NCI-H2227 (cell line): ENCODE results near the gene SORBS2.

Experiments used
- DNase-seq: peaks from one replicate; lab custom pipeline; 2025; ENCODE audit not compliant: unreplicated experiment; lab: John Stamatoyannopoulos, UW

The SORBS2 gene

DNA sequence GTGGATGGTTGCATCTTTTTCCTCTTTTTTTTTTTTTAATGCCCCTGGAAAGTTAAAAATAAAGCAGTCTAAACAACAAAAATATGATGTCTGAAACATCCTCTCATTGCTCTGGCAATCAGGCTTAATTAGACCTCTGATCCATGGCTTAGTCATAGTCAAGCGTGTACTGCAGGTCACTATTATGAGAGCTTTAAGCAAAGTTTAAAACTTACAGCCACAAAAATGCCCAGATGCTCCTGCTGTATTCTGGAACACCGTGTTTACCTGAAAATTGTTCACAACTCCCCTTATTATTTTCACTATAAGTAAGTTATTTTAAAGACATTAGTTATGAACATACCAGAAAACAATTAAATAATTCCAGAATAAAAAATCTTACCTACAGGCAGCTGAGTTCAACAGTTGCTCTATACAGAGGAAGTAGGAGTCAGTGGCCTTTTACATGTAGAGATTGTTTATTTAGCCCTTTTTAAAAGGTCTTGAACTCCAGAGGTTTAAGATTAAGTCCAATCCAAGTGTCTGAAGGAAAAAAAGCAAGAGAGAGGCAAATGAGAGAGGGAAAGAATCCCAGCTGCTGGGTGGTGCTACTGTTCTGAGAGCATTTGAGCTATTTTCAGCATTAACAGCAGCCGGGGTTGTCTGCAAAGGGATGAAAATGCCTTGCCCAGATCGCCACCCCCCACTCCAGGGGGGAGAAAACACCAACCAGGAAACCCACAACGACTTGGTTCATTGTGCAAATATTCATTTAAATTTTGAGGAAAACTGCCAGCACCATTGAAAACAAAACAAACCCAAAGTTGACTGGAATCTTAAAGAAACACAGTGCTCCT, 36.9 kb downstream of the SORBS2 start:
- no peak for DNase-seq

DNA sequence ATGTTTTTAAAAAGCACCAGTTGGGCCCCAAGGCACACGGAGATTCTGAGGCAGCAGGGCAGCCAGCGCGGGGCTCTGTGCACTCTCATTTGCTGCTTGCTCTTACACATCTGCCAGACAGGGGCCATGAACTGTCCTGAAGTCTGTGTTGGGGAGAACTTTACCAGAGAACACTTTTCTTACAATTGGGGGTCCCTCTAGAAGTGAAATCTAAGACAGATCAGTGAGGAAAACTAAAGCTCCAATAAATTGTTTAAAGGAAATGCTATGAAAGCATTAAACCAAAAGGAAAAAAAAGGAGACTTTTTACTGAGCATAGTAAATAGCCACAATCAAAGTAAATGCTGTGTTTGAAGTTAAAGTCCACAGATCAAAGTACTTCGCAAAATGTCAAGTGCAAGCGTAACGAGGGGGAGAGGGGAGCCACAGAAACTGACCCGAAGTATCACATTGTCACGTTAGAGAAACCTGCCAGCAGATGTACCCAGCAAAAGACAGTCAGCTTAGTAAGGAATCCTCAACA, 37.8 kb downstream of the SORBS2 start:
- no peak for DNase-seq

DNA sequence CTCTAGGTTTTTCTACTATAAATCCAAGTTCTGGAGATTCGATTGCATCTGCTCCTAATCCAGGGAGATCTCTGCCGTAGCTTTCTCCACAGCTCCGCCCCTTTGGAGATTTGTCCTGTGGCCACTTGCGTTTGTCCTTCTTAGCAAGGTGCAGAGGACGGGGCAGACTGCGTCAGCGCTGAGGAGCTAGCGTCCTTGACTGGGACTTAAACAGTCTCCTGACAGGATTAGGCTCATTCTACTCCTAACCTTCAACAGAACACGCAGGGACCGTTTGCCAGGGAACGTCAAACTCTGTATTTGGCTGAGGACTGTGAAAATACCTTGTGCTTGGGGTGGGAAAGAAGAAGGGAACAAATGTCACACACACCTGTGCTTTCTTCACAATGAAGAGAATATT, 38.6 kb downstream of the SORBS2 start:
- DNase-seq = no peak

DNA sequence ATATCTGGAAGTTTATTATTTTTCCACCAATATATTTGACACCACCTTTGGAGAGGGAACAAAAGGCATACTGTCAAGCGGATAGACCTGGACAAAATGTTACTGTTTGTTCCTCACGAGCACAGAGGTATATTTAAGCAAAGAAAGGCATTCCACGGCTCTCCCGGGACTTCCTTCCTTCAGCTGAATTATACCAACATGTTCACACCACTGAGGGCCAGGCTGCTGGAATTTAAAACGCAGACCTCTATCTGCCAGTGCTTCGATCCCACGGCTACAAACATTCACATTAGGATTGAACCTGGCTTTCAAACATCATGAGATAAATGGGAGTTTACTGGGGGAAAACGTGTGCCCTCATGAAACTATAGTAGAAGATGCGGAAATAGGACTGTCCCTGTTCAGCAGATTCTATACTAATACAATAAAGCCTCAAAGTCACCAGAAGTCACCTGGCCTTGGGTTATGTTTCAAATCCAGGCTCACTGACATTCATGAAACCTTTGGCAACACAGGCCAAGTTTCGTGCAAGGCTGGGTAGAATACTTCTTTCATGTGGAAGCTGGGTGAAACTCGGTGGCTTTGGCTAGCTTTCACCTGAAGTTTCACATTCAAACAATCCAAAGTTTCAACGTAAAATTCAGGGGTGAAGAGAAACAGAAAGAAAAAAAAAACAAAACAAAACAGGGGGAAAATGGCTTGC, 39.5 kb downstream of the SORBS2 start:
- DNase-seq = no peak

DNA sequence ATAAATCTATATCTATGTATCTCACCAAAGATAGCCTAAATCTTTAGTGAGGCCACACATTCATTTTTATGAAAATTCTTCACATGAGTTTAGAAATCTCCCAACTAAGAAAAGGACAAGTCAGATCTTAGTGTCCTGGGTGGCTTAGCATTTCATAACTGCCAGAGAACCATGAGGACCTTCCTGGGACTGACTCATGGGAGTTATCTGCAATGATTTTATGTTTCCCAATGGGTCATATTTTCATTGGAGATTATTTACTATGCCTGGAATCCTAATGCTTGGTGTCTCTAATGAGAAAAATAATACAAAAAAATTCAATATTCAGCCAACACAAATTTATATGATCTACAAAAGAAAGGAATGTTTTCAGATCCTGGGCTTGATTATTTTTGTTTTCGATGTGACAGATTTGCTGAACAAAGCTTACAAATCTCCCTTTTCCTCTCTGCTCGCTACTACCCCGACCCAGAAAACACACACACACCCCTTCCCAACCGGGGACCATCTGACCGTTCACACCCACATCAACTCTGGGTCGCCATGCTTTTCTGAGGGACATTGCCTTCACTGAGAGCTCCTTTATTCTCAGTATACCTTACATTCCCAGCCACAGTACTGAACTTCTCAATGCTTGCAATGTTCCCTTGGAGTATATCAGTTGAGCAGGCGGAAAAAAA, 40.1 kb downstream of the SORBS2 start:
- DNase-seq = no peak

DNA sequence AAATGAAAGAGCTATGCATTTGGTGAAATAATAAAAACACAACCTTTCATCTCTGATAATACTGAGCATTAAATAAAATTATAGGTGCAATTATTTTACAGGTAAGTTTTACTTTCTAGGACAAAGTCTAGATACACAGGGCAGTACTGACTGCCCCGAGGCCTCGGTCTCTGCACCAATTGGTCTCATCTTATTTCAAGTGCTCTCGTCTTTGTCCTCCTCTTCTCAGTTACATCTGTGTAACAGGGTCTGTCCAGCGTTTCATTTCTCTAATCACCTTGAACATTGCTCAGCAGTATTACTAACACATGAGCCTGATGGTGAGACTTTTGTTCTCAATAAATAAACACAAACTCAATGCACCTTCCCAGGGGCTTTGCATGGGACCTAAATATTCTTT, 44.5 kb downstream of the SORBS2 start:
- DNase-seq = no peak

DNA sequence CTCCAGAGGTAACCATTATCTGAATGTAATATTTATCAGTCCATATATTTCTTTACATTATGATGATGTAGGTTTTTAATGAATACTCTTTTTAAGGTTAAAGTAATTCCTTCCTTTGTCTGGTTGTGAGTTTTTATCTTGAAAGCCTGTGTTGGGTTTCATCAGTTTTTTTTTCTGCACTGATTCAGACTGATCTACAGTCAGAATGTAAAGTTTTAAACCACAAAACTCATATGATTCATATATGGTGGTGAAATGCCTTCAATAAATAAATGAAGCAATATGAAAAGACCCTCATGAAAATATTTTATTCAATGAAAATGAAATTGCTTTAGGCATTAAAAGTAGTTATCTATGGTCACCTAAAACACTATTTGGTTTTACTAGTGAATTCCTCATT, 47.1 kb downstream of the SORBS2 start:
- DNase-seq = no peak

DNA sequence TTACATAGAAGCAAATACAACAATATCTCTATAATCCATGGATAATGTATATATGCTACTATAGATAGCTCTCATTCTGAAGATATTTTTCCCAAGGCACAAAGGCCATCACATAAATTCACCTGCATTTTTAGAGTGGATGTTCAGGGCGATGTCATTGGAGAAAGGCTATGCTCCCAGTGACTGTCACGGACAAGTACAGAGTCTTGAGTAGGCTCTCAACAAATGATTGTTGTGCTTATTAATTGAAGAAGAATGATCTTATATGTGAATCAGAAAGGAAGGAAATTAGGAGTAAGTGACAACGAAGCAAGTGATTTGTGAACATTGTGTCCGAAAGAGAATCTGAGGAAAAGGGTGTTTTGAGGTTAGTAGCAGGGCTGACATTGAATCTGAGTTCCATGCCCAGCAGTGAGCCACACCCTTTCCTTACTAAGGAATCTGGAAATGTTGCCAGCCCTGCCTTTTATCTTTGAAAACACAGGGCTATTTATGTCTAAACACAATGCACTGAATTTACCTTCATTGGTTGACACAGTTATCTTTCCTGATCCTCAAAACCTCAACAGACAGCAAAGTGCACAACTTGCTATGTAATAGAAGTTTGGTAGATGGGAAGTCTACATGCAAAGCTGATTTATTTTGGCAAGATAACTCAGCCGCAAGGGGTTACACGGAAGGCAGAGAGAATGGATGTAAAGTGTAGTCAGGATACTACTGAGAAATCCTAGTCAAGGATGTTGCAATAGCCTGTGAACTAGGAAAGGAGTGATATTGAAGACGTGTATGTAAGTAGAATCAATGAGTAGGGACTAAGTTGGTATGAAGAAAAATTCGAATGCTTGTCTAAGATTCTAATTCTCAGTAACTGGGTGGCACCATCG, 50.4 kb downstream of the SORBS2 start:
- no peak for DNase-seq

DNA sequence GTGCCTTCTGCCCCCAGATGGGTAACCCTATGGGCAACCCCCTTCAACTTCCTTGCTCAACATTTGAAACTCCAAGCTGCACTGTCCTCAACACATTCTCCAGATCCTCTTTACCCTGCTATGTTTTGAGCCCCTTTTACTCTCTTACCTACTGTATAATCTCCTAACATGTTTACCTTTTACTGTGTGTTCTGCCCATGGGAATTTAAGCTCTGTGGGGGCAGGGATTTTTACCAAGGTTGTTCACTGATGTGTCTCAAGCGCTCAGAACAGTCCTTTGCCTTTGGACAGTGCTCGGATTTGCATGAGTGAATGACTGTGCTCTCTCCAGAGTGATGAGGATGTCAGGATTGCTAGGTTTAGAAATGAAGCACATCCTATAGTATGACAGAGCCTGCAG, 53.2 kb downstream of the SORBS2 start:
- no peak for DNase-seq

DNA sequence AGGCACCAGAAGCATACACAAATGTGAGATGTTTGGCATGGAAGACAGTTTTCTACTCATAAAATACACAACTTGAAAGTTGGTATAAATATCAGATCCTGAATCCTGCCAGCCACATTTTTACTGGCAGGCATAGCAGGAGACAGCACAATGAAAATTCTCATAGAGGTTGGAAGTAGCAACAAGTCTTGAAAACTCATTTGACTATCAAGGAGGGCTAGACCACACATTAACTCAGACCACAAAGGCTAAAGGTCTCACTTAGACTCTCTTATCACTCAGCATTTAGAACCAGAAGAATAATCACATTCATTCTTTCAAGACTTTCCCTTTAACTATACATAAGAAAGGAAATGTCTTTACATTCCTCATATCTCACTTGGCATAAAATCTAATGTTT, 56.5 kb downstream of the SORBS2 start:
- DNase-seq = no peak

DNA sequence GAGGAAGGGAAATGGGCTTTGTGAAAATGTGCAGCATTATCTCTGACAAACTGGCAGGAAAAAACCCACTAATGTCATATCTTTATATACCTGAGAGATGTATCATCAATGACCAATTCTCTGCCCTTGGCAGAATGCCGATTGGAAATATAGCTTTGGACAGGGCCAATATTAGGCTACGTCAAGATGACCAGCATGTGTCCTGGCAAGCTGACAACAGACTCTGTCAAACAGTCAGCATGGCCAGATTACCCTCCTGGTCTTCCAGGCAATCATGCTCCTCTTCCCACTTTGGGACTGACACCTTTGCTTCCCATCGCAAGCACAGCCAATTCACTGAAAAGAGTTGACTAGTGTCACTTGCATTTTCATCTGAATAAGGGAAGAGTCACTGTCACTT, 57.0 kb downstream of the SORBS2 start:
- DNase-seq = no peak

DNA sequence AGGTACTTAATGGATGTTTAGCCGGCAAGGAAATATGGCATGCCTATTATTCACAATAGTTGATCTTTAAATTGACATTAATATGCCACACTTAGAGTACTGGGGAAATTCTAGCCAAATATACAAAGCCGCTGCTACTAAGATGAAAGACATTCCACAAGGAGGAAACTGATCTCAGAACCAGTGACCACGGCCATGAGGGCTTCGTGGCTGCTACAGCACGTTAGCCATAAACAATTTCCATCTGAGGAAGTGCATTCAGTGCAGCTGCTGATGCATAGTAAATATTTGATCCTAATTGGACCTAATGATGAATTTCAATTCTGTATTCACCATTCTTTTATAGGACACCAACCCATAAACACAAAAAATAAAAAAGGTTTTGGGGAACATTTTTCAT, 59.1 kb downstream of the SORBS2 start:
- DNase-seq = no peak

DNA sequence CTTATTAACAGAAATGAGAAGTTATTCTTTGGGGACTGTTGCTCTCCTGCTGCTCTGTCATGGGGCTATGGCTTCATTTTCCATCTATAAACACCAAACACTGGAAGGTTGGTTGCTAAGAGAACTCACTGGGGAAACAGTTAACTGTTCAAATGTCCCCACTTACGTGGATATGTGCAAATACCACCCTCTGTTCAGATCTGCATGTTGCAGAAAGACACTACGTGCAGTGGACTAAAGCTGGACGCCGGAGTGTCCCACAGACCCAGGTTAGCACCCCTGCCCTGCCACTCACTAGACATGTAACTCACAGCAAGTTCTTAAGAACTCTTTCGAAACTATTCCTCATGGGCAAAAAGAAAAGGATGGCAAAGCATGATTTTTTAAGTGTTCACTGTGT, 62.1 kb downstream of the SORBS2 start:
- DNase-seq = no peak

DNA sequence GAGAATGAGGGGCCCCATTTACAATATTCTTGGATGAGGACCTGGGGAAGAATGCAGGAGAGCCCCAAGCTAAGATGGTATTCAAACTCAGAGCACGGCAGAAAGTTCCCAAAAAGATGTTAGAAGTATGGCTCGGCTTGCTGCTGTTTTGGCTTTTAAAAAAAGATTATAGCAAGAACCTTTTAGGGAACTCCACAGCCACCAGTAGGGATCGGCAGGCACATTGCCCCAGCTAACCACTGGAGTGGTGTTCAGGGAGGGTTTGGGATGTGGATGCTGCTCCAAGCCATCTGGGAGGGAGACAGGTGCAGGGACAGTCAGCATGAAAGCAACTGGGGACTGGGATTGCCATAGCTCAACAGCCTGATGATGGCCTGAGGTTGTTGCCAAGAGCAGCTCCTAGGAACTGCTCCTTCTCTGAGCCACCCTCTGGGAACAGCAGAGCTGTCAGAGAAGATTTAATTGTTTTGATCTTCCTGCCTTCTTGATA, 63.0 kb downstream of the SORBS2 start:
- DNase-seq = no peak

DNA sequence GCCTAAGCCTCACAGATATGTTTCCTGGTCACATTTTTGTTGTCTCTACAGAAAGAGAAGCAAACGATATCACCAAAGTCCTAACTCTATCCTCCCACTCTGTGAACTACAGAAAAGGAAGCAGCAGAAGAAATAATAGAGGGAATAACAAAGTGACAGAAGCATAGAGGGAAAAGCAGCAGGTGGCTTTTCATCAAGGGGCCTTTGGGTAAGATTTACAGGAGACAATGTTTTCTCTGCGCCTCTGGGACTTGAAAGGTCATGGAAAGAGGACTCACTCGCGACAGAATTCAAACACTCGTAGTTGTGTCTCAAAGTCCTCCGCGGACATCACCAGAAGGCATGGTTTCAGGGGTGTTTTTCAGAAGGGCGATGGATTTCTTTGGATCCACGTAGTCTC, 66.1 kb downstream of the SORBS2 start:
- DNase-seq = no peak

DNA sequence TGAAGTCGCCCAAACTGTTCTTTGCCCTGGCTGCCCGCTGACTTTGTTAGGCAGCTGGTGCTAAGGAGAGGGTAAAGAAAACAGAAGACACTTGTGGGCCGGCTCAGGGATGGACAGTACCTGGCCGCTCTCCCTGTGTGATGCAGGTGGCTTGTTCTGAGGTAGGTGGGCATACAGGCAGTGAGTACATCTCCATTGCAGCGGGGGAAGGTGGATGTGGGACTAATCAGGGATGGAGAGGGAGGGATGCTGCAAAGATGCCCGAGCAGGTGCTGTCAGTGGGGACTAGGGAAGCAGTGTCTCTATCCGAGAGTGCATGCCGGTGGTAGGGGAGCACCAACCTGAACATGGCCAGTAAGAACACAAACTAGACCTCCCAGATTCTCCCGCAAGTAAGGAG, 67.0 kb downstream of the SORBS2 start:
- no peak for DNase-seq

DNA sequence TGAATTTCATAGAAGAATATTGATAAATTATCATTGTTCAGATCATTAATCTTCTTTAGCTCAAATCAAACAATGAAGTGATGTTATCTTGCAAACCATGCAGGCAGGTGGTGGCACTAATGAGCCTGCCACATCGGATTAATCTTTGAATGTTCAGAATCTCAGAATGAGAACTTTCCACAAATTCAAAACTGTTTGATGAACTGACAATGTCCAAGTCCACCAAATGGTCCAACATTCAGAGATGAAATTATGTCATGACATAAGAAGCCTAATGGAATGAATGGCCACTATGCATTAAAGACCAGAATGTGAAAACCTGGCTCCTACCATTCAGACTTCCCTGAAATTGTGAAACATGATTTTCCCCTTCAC, 67.5 kb downstream of the SORBS2 start:
- DNase-seq = no peak

DNA sequence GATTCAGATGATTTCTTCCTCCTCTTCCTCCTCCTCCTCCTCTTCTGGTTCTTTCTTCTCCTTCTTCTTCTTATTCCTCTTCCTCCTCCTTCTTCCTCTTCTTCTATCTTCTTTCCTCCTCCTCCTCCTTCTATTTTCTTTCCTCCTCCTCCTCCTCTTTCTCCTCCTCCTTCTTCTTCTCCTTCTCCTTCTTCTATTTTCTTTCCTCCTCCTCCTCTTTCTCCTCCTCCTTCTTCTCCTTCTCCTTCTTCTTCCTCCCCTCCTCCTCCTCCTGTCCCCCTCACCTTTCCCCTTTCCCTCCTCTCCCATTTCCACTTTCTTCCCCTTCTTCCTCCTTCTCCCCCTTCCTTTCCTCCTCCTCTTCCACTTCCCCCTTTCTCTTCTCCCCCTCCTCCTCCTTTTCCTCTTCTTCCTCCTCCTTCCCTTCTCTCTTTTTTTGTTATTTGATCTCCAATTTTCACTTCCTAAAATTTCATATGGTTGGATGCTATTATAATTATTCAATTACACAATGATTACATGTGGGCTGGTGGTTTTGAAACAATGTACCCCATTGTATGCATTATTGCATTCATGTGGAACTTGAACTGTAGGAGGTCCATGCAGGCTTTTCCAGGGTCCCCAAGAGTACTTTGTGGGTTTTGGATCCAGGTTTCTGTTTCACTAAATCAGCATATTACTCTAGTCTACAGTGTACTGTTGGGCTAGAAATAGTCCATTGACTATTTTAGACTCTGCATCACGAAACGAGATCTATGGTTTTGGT, 68.1 kb downstream of the SORBS2 start:
- DNase-seq = no peak

DNA sequence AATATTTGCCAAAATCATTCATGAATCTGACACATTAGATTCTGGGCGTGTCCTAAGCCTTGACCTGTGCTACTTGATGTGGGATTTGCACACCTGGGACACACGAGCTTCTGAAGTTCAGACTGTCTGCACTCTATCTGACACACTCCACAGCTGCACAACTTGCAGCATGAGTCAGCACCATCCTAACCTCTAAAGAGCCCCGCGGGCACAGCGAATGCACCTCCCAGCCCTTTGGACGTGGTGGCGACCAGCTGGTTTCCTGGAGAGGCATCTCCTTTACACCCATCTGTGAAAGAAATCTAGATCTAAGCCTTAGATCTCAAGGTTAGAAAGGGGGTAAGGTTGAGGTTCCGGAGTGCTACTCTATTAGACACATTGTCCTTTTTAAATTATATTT, 69.2 kb downstream of the SORBS2 start:
- DNase-seq = no peak

DNA sequence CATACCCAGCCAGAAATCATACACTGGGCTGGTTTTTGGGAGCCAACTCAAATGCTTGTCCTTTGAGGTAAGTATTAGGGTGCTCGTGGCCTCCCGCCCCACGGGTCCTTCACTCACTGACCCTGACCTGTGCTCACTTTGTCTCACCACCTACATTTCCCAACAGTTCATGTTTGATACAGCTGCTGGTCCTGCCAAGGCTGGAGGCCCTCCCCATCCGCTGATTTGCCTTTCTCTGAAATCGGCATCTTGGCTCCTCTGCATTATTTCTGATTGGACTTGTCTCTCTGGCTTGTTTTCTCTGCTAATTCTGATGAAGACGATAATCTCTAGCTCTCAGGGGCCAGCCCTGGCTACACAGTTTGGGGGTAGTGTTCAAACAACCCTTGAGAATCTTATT, 70.2 kb downstream of the SORBS2 start:
- DNase-seq = no peak
